H1 (cell line): Measurements from ENCODE around the gene SLC25A34. TPM values are rescaled to one million over a fixed set of nuclear protein-coding genes. Genes with fewer than 3 reads are reported as not detected.

ENCODE experiments used
- CTCF ChIA-PET: fragments of 300-600 bp; sonication (Branson Sonifier 250); formaldehyde crosslinking; loops from one replicate; lab custom pipeline; 2021; ENCODE audit not compliant: partially characterized antibody; lab: Charles Lee
- POLR2A ChIA-PET: fragments of 300-600 bp; sonication (Branson Sonifier 250); formaldehyde crosslinking; loops from one replicate; lab custom pipeline; 2021; ENCODE audit warnings: inconsistent platforms; ENCODE audit not compliant: partially characterized antibody; lab: Charles Lee
- DNase-seq, 2 experiments: peaks; one replicate each; pipeline versions ENCODE4 v3.0.0 to v3.0.0-alpha.2; 2010 to 2022; ENCODE audit warnings: low spot score in 2 of 2, low read depth in 1 of 2, mixed read lengths in 1 of 2
- FAIRE-seq: peaks from 2 replicates; lab custom pipeline; 2011; peaks lifted over from hg19 to GRCh38; lab: Jason Lieb, UNC
- H2AFZ ChIP-seq: 2 replicates; pipeline ENCODE4 v1.8.1; 2012; ENCODE audit warnings: low read length, inconsistent platforms
- H2AK5ac ChIP-seq: 2 replicates; pipeline ENCODE4 v1.6.1; 2013; ENCODE audit warnings: low read depth, low read length
- H2BK120ac ChIP-seq: replicated peaks from 2 replicates; pipeline ENCODE3; 2013; ENCODE audit warnings: low read depth, low read length, inconsistent platforms
- H2BK12ac ChIP-seq: 2 replicates; pipeline ENCODE4 v1.6.1; 2013; ENCODE audit warnings: low read depth, low read length
- H2BK15ac ChIP-seq: 2 replicates; pipeline ENCODE4 v1.6.1; 2013; ENCODE audit warnings: low read length
- H2BK20ac ChIP-seq: 2 replicates; pipeline ENCODE4 v1.6.1; 2013; ENCODE audit warnings: low read length
- H2BK5ac ChIP-seq: 2 replicates; pipeline ENCODE4 v1.6.1; 2013; ENCODE audit warnings: low read depth, low read length
- H3K14ac ChIP-seq: 2 replicates; pipeline ENCODE4 v1.6.1; 2013; ENCODE audit warnings: inconsistent platforms; ENCODE audit not compliant: insufficient read length
- H3K18ac ChIP-seq: 2 replicates; pipeline ENCODE4 v1.6.1; 2013; ENCODE audit warnings: low read length; ENCODE audit errors: extremely low read depth
- H3K23ac ChIP-seq: 2 replicates; pipeline ENCODE4 v1.6.1; 2013; ENCODE audit warnings: inconsistent platforms; ENCODE audit not compliant: insufficient read length
- H3K23me2 ChIP-seq: 2 replicates; pipeline ENCODE4 v1.6.1; 2013; ENCODE audit warnings: low read depth, low read length
- H3K27ac ChIP-seq: 2 replicates; pipeline ENCODE4 v1.6.1; 2011; ENCODE audit warnings: low read depth, low read length, inconsistent platforms
- H3K27me3 ChIP-seq, 4 experiments: replicated peaks in 1 of 4; 1 replicate in 1 of 4; 2 replicates in 3 of 4; pipeline versions ENCODE4 v1.6.1 to v1.8.1; 2011 to 2013; ENCODE audit warnings: low read length in 3 of 4, mild to moderate bottlenecking in 3 of 4, inconsistent platforms in 2 of 4, mixed read lengths in 2 of 4, moderate library complexity in 1 of 4; ENCODE audit not compliant: control insufficient read depth in 3 of 4, insufficient read depth in 3 of 4; ENCODE audit errors: extremely low read depth in 1 of 4
- H3K36me3 ChIP-seq, 4 experiments: 2 replicates each; pipeline versions ENCODE4 v1.6.1 to v1.8.1; 2011 to 2013; ENCODE audit warnings: mild to moderate bottlenecking in 4 of 4, low read length in 3 of 4, moderate library complexity in 2 of 4, control low read depth in 1 of 4, inconsistent platforms in 1 of 4; ENCODE audit not compliant: insufficient read depth in 4 of 4, control insufficient read depth in 2 of 4
- H3K4ac ChIP-seq: replicated peaks from 2 replicates; pipeline ENCODE3; 2013; ENCODE audit warnings: low read length, low read depth, mixed read lengths, inconsistent platforms; ENCODE audit not compliant: insufficient read length
- H3K4me1 ChIP-seq, 4 experiments: replicated peaks in 1 of 4; 1 replicate in 1 of 4; 2 replicates in 3 of 4; pipeline versions ENCODE4 v1.6.1 to v1.8.1; 2011 to 2013; ENCODE audit warnings: low read length in 3 of 4, inconsistent platforms in 2 of 4, mixed read lengths in 1 of 4; ENCODE audit not compliant: insufficient read depth in 4 of 4, control insufficient read depth in 3 of 4
- H3K4me2 ChIP-seq, 2 experiments: 2 replicates each; pipeline versions ENCODE4 v1.6.1 to v1.8.1; 2011 to 2013; ENCODE audit warnings: low read depth in 2 of 2, low read length in 2 of 2, control low read depth in 1 of 2, inconsistent platforms in 1 of 2, mild to moderate bottlenecking in 1 of 2; ENCODE audit not compliant: insufficient read depth in 1 of 2
- H3K4me3 ChIP-seq, 4 experiments: fragments of 200-600, 300-600 bp in 1 of 4; sonication (generic), shearing (Covaris generic), sonication (Bioruptor Twin) in 1 of 4; 2 replicates each; pipeline versions ENCODE4 v1.5.1 to v1.8.1; 2011 to 2016; ENCODE audit warnings: low read length in 4 of 4, low read depth in 3 of 4, control low read depth in 2 of 4, inconsistent platforms in 2 of 4, mild to moderate bottlenecking in 2 of 4, mixed read lengths in 1 of 4, moderate library complexity in 1 of 4; ENCODE audit not compliant: insufficient read depth in 2 of 4; ENCODE audit errors: extremely low read depth in 1 of 4
- H3K56ac ChIP-seq: replicated peaks from 2 replicates; pipeline ENCODE3; 2013; ENCODE audit warnings: low read depth, mild to moderate bottlenecking, mixed read lengths, low read length, inconsistent platforms; ENCODE audit not compliant: insufficient read length
- H3K79me1 ChIP-seq: 2 replicates; pipeline ENCODE4 v1.6.1; 2013; ENCODE audit warnings: low read depth, low read length, control low read depth
- H3K79me2 ChIP-seq, 2 experiments: 2 replicates each; pipeline versions ENCODE4 v1.6.1 to v1.8.1; 2012 to 2013; ENCODE audit warnings: low read length in 2 of 2, mild to moderate bottlenecking in 2 of 2, inconsistent platforms in 1 of 2; ENCODE audit not compliant: insufficient read depth in 2 of 2, control insufficient read depth in 1 of 2
- H3K9ac ChIP-seq, 4 experiments: replicated peaks in 1 of 4; 1 replicate in 1 of 4; 2 replicates in 3 of 4; pipeline versions ENCODE4 v1.6.1 to v1.8.1; 2011 to 2013; ENCODE audit warnings: low read depth in 3 of 4, low read length in 3 of 4, control low read depth in 2 of 4, mild to moderate bottlenecking in 2 of 4, moderate library complexity in 2 of 4, inconsistent platforms in 1 of 4; ENCODE audit errors: extremely low read depth in 1 of 4
- H3K9me3 ChIP-seq, 2 experiments: 2 replicates each; pipeline versions ENCODE4 v1.6.1 to v1.8.1; 2012 to 2013; ENCODE audit warnings: mild to moderate bottlenecking in 2 of 2, moderate library complexity in 2 of 2, control low read depth in 1 of 2, inconsistent platforms in 1 of 2, low read depth in 1 of 2, low read length in 1 of 2, mixed read lengths in 1 of 2; ENCODE audit not compliant: insufficient read depth in 2 of 2
- H4K20me1 ChIP-seq, 2 experiments: replicated peaks in 1 of 2; 2 replicates each; pipeline versions ENCODE3 to v1.8.1; 2011 to 2013; ENCODE audit warnings: inconsistent platforms in 2 of 2, low read length in 2 of 2, mild to moderate bottlenecking in 1 of 2; ENCODE audit not compliant: insufficient read depth in 2 of 2, control insufficient read depth in 1 of 2
- H4K5ac ChIP-seq: 2 replicates; pipeline ENCODE4 v1.6.1; 2013; ENCODE audit warnings: low read length, low read depth, mixed read lengths, inconsistent platforms; ENCODE audit not compliant: insufficient read length
- H4K8ac ChIP-seq: 2 replicates; pipeline ENCODE4 v1.8.0; 2013; ENCODE audit warnings: mild to moderate bottlenecking, moderate library complexity, low read length, inconsistent platforms; ENCODE audit not compliant: insufficient read depth; ENCODE audit errors: extremely low read depth
- H4K91ac ChIP-seq: replicated peaks from 2 replicates; pipeline ENCODE3; 2013; ENCODE audit warnings: low read length, mixed read lengths, inconsistent platforms; ENCODE audit not compliant: insufficient read length
- SRF ChIP-seq: IDR thresholded peaks from 2 replicates; pipeline ENCODE4 v1.6.1; 2011; ENCODE audit warnings: mild to moderate bottlenecking, low read depth, low read length, moderate library complexity
- WGBS, 2 experiments: shearing (Covaris generic) in 1 of 2; methylation state at CpG; one replicate each; pipeline versions ENCODE4 v1.1.6 to v1.1.7; 2013 to 2015; ENCODE audit warnings: low lambda C conversion rate in 2 of 2, mixed read lengths in 2 of 2, inconsistent platforms in 1 of 2, low coverage in 1 of 2, missing lambda C conversion rate in 1 of 2; ENCODE audit not compliant: insufficient replicate concordance in 2 of 2, insufficient coverage in 1 of 2, insufficient read length in 1 of 2; ENCODE audit errors: extremely low coverage in 1 of 2, missing lambda C conversion rate in 1 of 2; 5-methylcytosine and 5-hydroxymethylcytosine counted together
- polyA plus RNA-seq, 7 experiments: library from polyadenylated mRNA; depleted of rRNA in 3 of 7; stranded (reverse) in 5 of 7; unstranded in 2 of 7; fragments of >200 nt in 5 of 7; fragments of 200-250 nt in 2 of 7; gene quantifications; 1 replicate in 5 of 7; 2 replicates in 1 of 7; 4 replicates in 1 of 7; pipeline versions ENCODE4 v1.2.1 to v1.2.3, GENCODE V29; 2011 to 2013; ENCODE audit warnings: missing spikeins in 2 of 7, mixed read lengths in 2 of 7
- total RNA-seq: library from RNA; stranded (reverse); fragmentation: NEBNext Ultra II Directional; extraction: Animal tissue kit (Norgen Biotek cat#: 25700); gene quantifications from 2 replicates; pipeline ENCODE4 v1.2.1, GENCODE V29; 2021

SLC25A34 gene
- total and polyA plus RNA-seq, 2 of the 8 experiments (the other 6 are each of a cell fraction or from before 2014, with no cell fraction given) = 0.48 to 0.62 TPM

- Histone ChIP-seq H3K27me3 (no peaks in the 10 kb centered on the region; a peak in 1 of 7 replicates), H4K5ac (no peak overlapping the region), H4K91ac (no peak overlapping the region), H2BK15ac (no peak overlapping the region), H3K18ac (no peak overlapping the region), H3K23me2 (no peaks in the 10 kb centered on the region), H2BK120ac (no peak overlapping the region), H3K4me2 (no peak overlapping the region), H3K79me1 (no peaks in the 10 kb centered on the region), H4K8ac (no peak overlapping the region), H4K20me1 (peaks cover 0 to 3% of the 10 kb centered on the region in 2 experiments), H3K4me3 (no peak overlapping the region), H2AK5ac (no peak overlapping the region), H2BK20ac (no peak overlapping the region), H3K14ac (no peak overlapping the region), H3K9ac (no peak overlapping the region), H2BK12ac (no peak overlapping the region), H3K9me3 (no peaks in the 10 kb centered on the region), H2AFZ (no peak overlapping the region), H3K79me2 (no peaks in the 10 kb centered on the region), H3K4ac (no peak overlapping the region), H3K23ac (no peak overlapping the region), H2BK5ac (no peak overlapping the region), H3K36me3 (peaks cover 4 to 20% (median 13%) of the 10 kb centered on the region in 4 experiments; a peak in 5 of 8 replicates), H3K4me1 (no peaks in the 10 kb centered on the region), H3K27ac (no peak overlapping the region), H3K56ac (no peak overlapping the region)
- no peak for DNase-seq
- WGBS, 2 experiments = 91% methylated on average over 13 of the region's 13 CpGs; no CpG with 5 or more reads in 1 of the 2 experiments
- ChIA-PET CTCF (interaction anchor here (1.2 kb wide), 1 partner anchor 46 kb away, joined by 3 read pairs; no protein-coding TSS in a partner anchor), POLR2A (no interaction called here)
- FAIRE-seq = no peak
- TF ChIP-seq SRF = no peak
Observed at GRCh38 chr1:15727424-15727823, 8.6 kb upstream of the SLC25A34 start.
